A673 (cell line): Measurements from ENCODE around the gene MYO5A. TPM values are rescaled to one million over a fixed set of nuclear protein-coding genes. Genes with fewer than 3 reads are reported as not detected.

Experiments
- BruUV-seq: library from RNA; stranded (reverse); fragments of 400-500 nt; replicated peaks from 2 replicates; lab custom pipeline; 2021; lab: Mats Ljungman, UMichigan
- CTCF ChIA-PET: fragments of 300-600 bp; sonication (Branson Sonifier 250); formaldehyde crosslinking; loops from one replicate; lab custom pipeline; 2022; ENCODE audit warnings: antibody characterized with exemption; lab: Charles Lee
- POLR2A ChIA-PET: fragments of 300-600 bp; sonication (Branson Sonifier 250); formaldehyde crosslinking; loops from one replicate; lab custom pipeline; 2022; ENCODE audit warnings: antibody characterized with exemption; ENCODE audit not compliant: low non-redundant PET; lab: Charles Lee
- DNase-seq: peaks from one replicate; pipeline ENCODE4 v3.0.0-alpha.2; 2015; ENCODE audit warnings: low spot score
- H3K27ac ChIP-seq: fragments of 200-600 bp; sonication (generic); 2 replicates; pipeline ENCODE4 v1.5.1; 2016; ENCODE audit warnings: mixed run types, low read depth, mild to moderate bottlenecking, mixed read lengths, antibody characterized with exemption, low read length; ENCODE audit not compliant: poor library complexity, severe bottlenecking
- H3K27me3 ChIP-seq: fragments of 200-600 bp; sonication (generic); replicated peaks from 2 replicates; pipeline ENCODE4 v1.6.1; 2017; ENCODE audit warnings: mixed run types, low read depth, mild to moderate bottlenecking, mixed read lengths, antibody characterized with exemption, low read length; ENCODE audit not compliant: insufficient read depth, poor library complexity
- H3K36me3 ChIP-seq: fragments of 200-600 bp; sonication (generic); 2 replicates; pipeline ENCODE4 v1.6.1; 2016; ENCODE audit warnings: mixed run types, mild to moderate bottlenecking, mixed read lengths, antibody characterized with exemption, low read length; ENCODE audit not compliant: insufficient read depth, poor library complexity, severe bottlenecking
- H3K4me1 ChIP-seq: fragments of 200-600 bp; sonication (generic); 2 replicates; pipeline ENCODE4 v1.6.1; 2017; ENCODE audit warnings: mixed run types, mild to moderate bottlenecking, mixed read lengths, antibody characterized with exemption, low read length; ENCODE audit not compliant: insufficient read depth, poor library complexity, severe bottlenecking
- H3K4me3 ChIP-seq: fragments of 200-600 bp; sonication (generic); 2 replicates; pipeline ENCODE4 v1.5.1; 2016; ENCODE audit warnings: low read depth, mixed run types, mild to moderate bottlenecking, mixed read lengths, low read length; ENCODE audit not compliant: poor library complexity, severe bottlenecking
- H3K9me3 ChIP-seq: fragments of 200-600 bp; sonication (generic); 2 replicates; pipeline ENCODE4 v1.6.1; 2016; ENCODE audit warnings: mixed run types, low read depth, mild to moderate bottlenecking, mixed read lengths, antibody characterized with exemption, low read length; ENCODE audit not compliant: poor library complexity, severe bottlenecking
- EZH2 ChIP-seq: fragments of 200-600 bp; sonication (generic); IDR thresholded peaks from 2 replicates; pipeline ENCODE4 v1.6.1; 2017; ENCODE audit warnings: borderline replicate concordance, low read depth, mild to moderate bottlenecking, mixed read lengths, antibody characterized with exemption, low read length; ENCODE audit not compliant: poor library complexity, severe bottlenecking
- intact Hi-C: fragments of 100-400 bp; cut with micrococcal nuclease; formaldehyde crosslinking; loops from one replicate; pipeline ENCODE4 v1.10.0; 2022; ENCODE audit not compliant: unreplicated experiment
- total RNA-seq: library from RNA; stranded (reverse); gene quantifications from 2 replicates; pipeline ENCODE4 v1.2.3, GENCODE V29; 2021
- TF ChIP-seq, protein P1 (sequence below): fragments of 300-800, 200-600 bp; sonication (generic); conservative IDR thresholded peaks from 2 replicates; pipeline ENCODE4 v1.5.1; 2017; ENCODE audit warnings: low read depth, mild to moderate bottlenecking, antibody characterized with exemption, low read length, moderate library complexity, mixed read lengths

MYO5A gene
- total RNA-seq, 1 experiment from 2014 or later = 16.8 TPM

DNA sequence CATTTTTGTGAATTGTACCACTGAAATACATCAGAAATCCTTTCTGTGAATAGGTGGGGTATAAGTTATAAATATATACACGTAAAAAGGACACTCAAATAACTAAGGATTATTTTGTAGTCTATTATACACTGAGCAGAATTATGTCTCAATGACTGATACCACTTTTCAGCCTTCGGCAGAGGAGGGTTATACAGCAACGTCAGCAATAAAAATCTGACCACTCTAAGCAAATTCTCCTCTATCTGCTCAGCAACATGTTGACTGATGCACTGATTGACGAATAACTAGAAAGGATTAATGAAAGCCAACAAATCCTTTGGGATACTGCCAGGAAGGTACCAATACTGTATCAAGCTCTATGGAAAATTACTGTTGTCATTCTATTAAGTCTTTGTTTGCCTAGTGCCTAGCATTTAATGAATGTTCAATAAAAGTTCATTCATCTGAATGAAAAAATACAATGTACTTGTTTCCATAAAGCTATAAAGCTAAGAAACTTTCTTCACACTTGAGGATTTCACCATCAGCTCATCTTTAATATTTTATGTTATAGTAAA lies 34.9 kb upstream of the MYO5A start:
- H3K4me3 ChIP-seq = no peak overlapping the region
- peaks cover 4% of the 10 kb centered on the region for H3K9me3 ChIP-seq
- POLR2A ChIA-PET = no interaction called here
- no peak for DNase-seq
- peaks cover 14% of the 10 kb centered on the region for H3K36me3 ChIP-seq
- H3K27me3 ChIP-seq = no peaks in the 10 kb centered on the region
- TF ChIP-seq, protein P1, sequence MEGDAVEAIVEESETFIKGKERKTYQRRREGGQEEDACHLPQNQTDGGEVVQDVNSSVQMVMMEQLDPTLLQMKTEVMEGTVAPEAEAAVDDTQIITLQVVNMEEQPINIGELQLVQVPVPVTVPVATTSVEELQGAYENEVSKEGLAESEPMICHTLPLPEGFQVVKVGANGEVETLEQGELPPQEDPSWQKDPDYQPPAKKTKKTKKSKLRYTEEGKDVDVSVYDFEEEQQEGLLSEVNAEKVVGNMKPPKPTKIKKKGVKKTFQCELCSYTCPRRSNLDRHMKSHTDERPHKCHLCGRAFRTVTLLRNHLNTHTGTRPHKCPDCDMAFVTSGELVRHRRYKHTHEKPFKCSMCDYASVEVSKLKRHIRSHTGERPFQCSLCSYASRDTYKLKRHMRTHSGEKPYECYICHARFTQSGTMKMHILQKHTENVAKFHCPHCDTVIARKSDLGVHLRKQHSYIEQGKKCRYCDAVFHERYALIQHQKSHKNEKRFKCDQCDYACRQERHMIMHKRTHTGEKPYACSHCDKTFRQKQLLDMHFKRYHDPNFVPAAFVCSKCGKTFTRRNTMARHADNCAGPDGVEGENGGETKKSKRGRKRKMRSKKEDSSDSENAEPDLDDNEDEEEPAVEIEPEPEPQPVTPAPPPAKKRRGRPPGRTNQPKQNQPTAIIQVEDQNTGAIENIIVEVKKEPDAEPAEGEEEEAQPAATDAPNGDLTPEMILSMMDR = no peak
- TF ChIP-seq EZH2 = no peak
- intact Hi-C loops = no loop called here
- BruUV-seq = no TSS peak
- CTCF ChIA-PET = no interaction called here
- H3K4me1 ChIP-seq = peaks cover 8% of the 10 kb centered on the region
- H3K27ac ChIP-seq = no peak overlapping the region

GRCh38 chr15:52559575-52559974 lies 30.9 kb upstream of the MYO5A start:
- CTCF ChIA-PET = no interaction called here
- H3K9me3 ChIP-seq = peaks cover 4% of the 10 kb centered on the region
- intact Hi-C loops = no loop called here
- H3K27me3 ChIP-seq = no peaks in the 10 kb centered on the region
- DNase-seq = no peak
- BruUV-seq = no TSS peak
- no peak overlapping the region for H3K4me3 ChIP-seq
- POLR2A ChIA-PET = no interaction called here
- TF ChIP-seq EZH2 = no peak
- TF ChIP-seq, protein P1 = no peak
- H3K27ac ChIP-seq = no peak overlapping the region
- H3K4me1 ChIP-seq = peaks cover 3% of the 10 kb centered on the region
- peaks cover 37% of the 10 kb centered on the region for H3K36me3 ChIP-seq

- no TSS peak for BruUV-seq
- peaks cover 4% of the 10 kb centered on the region for H3K9me3 ChIP-seq
- H3K4me1 ChIP-seq = peaks cover 1% of the 10 kb centered on the region
- H3K27ac ChIP-seq = no peak overlapping the region
- intact Hi-C loops = no loop called here
- H3K36me3 ChIP-seq = peaks cover 41% of the 10 kb centered on the region
- H3K4me3 ChIP-seq = no peak overlapping the region
- POLR2A ChIA-PET = no interaction called here
- no peaks in the 10 kb centered on the region for H3K27me3 ChIP-seq
- no peak for TF ChIP-seq EZH2
- TF ChIP-seq, protein P1 = no peak
- no peak for DNase-seq
- CTCF ChIA-PET = no interaction called here
Measured at GRCh38 chr15:52559022-52559421, 30.3 kb upstream of the MYO5A start.
